ENCODE data around the gene HDAC9.

Gene HDAC9

DNA sequence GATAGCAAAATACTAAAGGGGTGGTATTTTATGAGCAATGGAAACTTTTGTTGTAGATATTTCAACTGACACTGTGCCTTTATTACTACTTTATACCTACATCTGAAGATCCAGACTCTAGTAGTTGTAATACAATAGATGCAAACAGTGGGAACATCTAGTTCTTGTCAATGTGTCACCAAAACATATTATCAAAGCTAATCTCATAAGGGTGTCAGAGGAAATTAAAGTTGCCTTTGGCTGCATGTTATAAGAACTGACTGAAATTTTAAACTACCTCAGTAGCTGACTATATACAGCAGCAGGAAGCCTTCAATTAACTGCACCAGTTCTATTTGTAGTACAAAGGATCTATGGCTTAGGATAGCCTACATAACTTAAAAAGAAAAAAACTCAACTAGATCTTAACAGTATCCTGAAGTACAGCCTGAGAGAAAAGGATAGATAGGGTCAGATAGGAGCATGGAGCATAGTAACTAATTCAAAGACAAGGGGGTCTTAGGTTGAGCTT is 30.9 kb downstream of the HDAC9 start:
- no peak for DNase-seq

- no peak for DNase-seq
These were observed 33.7 kb downstream of the HDAC9 start for GRCh38 chr7:18529239-18529638.

GRCh38 chr7:18530224-18531179 is 35.0 kb downstream of the HDAC9 start:
- no peak for DNase-seq

- no peak for DNase-seq
These were observed 36.0 kb downstream of the HDAC9 start for GRCh38 chr7:18531539-18531938.

GRCh38 chr7:18532813-18533212 is 37.3 kb downstream of the HDAC9 start:
- no peak for DNase-seq

DNA sequence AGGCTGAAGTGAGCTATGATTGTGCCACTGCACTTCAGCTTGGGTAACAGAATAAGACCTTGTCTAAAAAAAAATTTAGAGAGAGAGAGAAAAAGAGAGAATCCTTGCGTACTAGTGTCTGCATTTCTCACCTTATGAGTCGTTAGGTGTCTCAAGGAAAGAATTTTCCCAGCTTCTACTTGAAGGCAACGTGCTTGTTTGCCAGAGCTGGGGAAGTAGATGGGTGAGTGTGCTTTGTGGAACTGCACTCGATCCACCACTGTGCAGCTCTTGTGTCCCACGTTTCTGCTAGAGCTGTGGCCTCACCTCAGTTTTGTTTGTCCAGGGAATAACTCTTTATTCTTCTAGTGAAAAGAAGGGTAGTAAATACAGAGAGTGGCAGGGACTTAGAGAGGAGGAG is 38.9 kb downstream of the HDAC9 start:
- no peak for DNase-seq

DNA sequence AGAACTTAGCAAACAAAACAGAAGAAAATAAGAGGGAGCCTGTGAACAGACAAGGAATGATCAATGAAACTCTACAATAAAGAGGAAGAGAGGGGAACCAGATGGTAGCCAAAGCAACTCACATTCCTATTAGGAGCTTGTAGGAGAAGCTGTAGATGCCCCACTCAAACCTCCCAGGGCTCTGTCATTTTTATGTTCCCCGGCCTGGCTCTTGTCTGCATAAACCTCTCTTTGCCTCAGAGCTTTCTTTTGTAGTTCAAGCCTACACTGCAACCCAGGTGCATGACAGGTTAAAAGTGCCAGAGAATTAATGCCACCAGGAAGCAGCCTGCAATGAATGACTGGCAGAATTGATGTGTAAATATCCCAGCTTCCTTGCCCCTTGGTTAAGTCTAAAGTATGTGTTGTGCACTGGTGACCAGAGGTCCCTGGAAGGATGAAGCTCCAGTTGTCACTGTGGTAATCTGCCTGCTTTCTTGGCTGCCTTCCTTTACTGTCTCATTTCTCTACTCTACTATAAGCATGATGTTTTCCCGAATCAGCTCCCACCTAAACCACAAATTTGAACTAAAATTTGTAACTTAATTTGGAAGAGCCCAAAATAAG is 40.4 kb downstream of the HDAC9 start:
- no peak for DNase-seq

- no peak for DNase-seq
These were observed 40.9 kb downstream of the HDAC9 start for GRCh38 chr7:18536486-18536885.

- no peak for DNase-seq
These were observed 43.2 kb downstream of the HDAC9 start for GRCh38 chr7:18538554-18539250.

DNA sequence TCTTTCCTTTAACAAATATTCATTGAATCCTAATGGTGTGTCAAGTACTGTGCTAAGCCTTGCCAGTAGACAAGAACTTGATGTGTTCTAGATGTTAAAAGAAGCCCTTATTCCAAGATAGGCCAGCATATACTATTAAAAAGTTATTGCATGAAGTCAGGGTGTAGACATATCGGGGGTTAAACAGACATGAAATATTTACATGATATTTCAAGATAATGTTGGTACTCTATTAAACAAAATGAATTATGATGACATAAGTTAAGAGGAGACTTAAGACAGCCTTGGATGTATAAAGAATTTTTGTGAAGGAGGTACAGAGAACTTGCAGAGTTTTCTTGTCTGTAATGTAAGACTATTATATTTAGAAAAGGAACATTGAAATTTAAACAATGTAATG is 44.8 kb downstream of the HDAC9 start:
- DNase-seq, result no peak

DNA sequence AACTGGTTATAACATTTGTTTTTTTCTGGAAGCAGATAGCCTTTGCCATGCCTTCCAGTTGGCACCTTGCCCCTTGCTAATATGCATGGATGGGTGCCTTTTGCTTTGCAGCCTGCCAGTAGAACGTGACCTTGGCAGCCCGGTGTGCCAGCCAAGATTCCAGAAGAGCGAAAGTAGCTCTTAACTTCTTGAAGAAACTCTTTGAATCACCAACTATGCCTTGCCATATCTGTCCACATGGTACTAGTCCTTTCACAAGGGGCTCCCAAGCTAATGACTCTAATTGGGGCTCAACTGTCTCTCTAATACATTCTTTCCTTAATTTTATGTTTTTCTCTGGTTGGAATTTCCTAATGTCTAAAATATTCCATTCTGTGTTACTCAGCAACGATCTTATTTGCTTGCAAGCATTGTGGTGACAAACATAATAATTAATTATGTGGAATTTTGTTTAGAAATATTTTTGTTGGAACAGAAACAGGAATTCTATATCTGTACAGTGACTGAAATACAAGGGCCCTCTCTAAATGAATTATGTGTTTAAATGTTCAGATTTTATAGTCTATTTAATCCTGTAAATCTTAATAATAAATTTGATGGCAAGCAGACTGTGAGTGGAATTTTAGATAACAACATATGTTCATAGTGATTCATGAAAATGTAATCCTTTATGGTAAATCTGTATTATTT is 45.8 kb downstream of the HDAC9 start:
- DNase-seq, result no peak

- no peak for DNase-seq
These were observed 46.3 kb downstream of the HDAC9 start for GRCh38 chr7:18541871-18542212.

GRCh38 chr7:18546576-18546975 is 51.0 kb downstream of the HDAC9 start:
- no peak for DNase-seq

GRCh38 chr7:18547509-18548187 is 52.1 kb downstream of the HDAC9 start:
- DNase-seq, result no peak

DNA sequence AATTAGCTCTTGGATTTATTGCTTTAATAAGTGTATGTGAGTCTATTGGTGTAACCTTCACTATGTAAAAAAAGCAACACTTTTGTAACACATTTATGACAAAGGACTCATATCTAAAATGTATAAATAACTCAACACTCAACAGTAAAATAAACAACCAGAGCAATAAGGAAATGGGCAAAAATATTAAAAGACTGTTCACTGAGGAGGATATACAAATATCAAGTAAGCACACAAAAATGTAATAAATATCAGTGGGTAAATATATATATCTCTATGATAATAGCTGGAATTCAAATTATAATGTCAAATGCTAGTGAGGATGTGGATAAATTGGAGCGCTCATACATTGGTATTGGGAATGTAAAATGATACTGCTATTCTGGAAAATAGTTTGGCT is 53.0 kb downstream of the HDAC9 start:
- no peak for DNase-seq

- no peak for DNase-seq
These were observed 55.0 kb downstream of the HDAC9 start for GRCh38 chr7:18550574-18550973.

DNA sequence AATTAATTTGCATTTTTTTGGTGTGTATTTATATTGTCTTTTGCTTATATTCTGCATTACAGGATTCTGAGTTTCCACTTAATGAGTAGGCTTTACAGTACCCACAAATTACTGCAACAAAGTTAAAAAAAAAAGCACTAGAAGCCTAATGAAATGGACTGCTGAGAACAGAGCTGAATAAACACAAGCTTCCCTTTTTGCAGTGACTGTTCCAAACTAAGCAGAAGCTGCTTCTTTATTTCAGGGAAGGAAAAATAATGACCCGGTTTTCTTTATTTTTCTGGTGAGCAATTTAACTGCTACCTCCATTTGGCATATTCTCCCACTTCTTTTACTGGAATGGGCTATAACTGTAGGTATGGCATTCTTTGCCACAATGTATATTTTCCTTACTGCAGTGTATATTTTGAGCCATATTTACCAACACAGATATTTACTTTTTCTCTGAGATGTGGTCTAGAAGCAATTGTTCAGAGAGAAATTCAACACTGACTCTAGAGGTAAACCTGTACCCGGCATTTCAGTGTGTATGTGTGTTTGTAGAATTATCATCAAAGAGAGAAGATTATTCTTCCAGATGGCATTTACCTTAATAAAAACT is 56.9 kb downstream of the HDAC9 start:
- no peak for DNase-seq

- no peak for DNase-seq
These were observed 57.5 kb downstream of the HDAC9 start for GRCh38 chr7:18552943-18553604.

DNA sequence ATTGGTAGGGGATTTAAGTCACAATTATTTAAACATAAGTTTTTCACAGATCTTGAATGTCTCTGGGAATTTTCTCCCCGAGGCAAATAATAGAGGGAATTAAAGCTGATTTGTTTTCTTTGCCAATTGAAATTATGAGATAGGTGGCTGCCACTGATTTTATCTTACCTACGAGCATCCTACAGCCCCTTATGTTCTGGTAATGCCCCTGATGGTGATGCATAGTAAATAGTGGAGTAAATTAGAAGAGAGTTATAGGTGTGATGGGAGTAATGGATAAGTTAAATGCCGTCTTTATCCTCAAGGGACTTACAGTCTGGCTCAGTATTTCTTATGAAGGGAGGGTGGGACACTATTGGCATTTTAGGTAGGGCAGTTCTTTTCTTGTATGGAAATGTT is 58.1 kb downstream of the HDAC9 start:
- no peak for DNase-seq

GRCh38 chr7:18555120-18555519 is 59.6 kb downstream of the HDAC9 start:
- DNase-seq, result no peak

GRCh38 chr7:18555968-18556367 is 60.4 kb downstream of the HDAC9 start:
- DNase-seq, result no peak

DNA sequence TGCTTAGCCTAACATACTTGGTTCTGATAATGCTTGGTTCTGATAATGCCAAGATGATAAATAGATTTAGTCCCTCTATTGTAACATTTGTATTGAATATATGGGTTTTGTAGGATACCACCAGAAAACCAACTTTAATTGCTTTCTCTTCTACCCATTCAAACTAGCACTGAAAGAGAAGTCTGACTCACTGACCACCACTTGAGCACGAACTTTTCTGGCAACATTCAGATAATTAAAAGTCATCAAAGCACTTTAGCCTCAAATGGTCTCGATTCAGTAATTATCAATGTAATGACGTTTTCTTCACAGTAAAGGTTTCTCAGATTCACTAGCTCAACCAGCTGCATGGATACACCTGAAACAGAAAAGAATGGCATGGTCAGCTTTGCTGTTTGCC is 63.0 kb downstream of the HDAC9 start:
- DNase-seq, result no peak
